Measurements from ENCODE around the gene CMA1. TPM values are rescaled to one million over a fixed set of nuclear protein-coding genes. Genes with fewer than 3 reads are reported as not detected.
"Not testable (repeated sequence)": the region's sequence is repeated elsewhere in the genome, so short reads cannot be mapped to it uniquely, and the experiment has no call there.

Gene CMA1
- not detected in 2 replicates for total RNA-seq (2014; rRNA removed; shearing (Covaris generic))
- polyA plus RNA-seq (2015; cell fraction: cytosol; rRNA removed) = not detected in 2 replicates
- polyA plus RNA-seq (2015; cell fraction: nucleus; rRNA removed) = not detected in 2 replicates

- in situ Hi-C loops (cut with HindIII; ENCODE audit: low pct_unique_long_range_greater_than_20kb, low sequenced_read_pairs) = no loop called here
- DNase-seq (ENCODE audit: low read depth, low spot score) = no peak
Observed at GRCh38 chr14:24508155-24508840, at the start of gene CMA1. Gene CMA1 (minus strand): TSS chr14:24508265. CDS start chr14:24508235, 30 bp downstream.

- DNase-seq (ENCODE audit: low read depth, low spot score) = no peak
- in situ Hi-C loops (cut with HindIII; ENCODE audit: low pct_unique_long_range_greater_than_20kb, low sequenced_read_pairs) = no loop called here
Observed at GRCh38 chr14:24556756-24557155, 48.7 kb upstream of the CMA1 start.

- in situ Hi-C loops (cut with HindIII; ENCODE audit: low pct_unique_long_range_greater_than_20kb, low sequenced_read_pairs) = not testable (repeated sequence)
Observed at GRCh38 chr14:24549064-24549463, 41.0 kb upstream of the CMA1 start.

GRCh38 chr14:24542346-24542936 lies 34.4 kb upstream of the CMA1 start:
- in situ Hi-C loops (cut with HindIII; ENCODE audit: low pct_unique_long_range_greater_than_20kb, low sequenced_read_pairs) = no loop called here
- DNase-seq (ENCODE audit: low read depth, low spot score) = peak; percentile 36

More at GRCh38 chr14:24549064-24549463, 41.0 kb upstream of the CMA1 start:
- DNase-seq (ENCODE audit: low read depth, low spot score) = not testable (repeated sequence)

GRCh38 chr14:24535737-24536136 lies 27.7 kb upstream of the CMA1 start:
- in situ Hi-C loops (cut with HindIII; ENCODE audit: low pct_unique_long_range_greater_than_20kb, low sequenced_read_pairs) = no loop called here
- DNase-seq (ENCODE audit: low read depth, low spot score) = peak; percentile 42

GRCh38 chr14:24534286-24534685 lies 26.2 kb upstream of the CMA1 start:
- in situ Hi-C loops (cut with HindIII; ENCODE audit: low pct_unique_long_range_greater_than_20kb, low sequenced_read_pairs) = no loop called here

GRCh38 chr14:24525877-24526620 lies 18.0 kb upstream of the CMA1 start:
- DNase-seq (ENCODE audit: low read depth, low spot score); in situ Hi-C loops (cut with HindIII; ENCODE audit: low pct_unique_long_range_greater_than_20kb, low sequenced_read_pairs): not testable (repeated sequence)

More at GRCh38 chr14:24534286-24534685, 26.2 kb upstream of the CMA1 start:
- DNase-seq (ENCODE audit: low read depth, low spot score) = no peak

GRCh38 chr14:24518851-24519250 lies 10.8 kb upstream of the CMA1 start:
- in situ Hi-C loops (cut with HindIII; ENCODE audit: low pct_unique_long_range_greater_than_20kb, low sequenced_read_pairs) = no loop called here
- DNase-seq (ENCODE audit: low read depth, low spot score) = no peak

- in situ Hi-C loops (cut with HindIII; ENCODE audit: low pct_unique_long_range_greater_than_20kb, low sequenced_read_pairs) = no loop called here
- DNase-seq (ENCODE audit: low read depth, low spot score) = no peak
Observed at GRCh38 chr14:24514209-24514608, 6.1 kb upstream of the CMA1 start.

GRCh38 chr14:24513009-24513408 lies 4.9 kb upstream of the CMA1 start:
- in situ Hi-C loops (cut with HindIII; ENCODE audit: low pct_unique_long_range_greater_than_20kb, low sequenced_read_pairs) = no loop called here

GRCh38 chr14:24506443-24506842 lies 1.6 kb downstream of the CMA1 start:
- in situ Hi-C loops (cut with HindIII; ENCODE audit: low pct_unique_long_range_greater_than_20kb, low sequenced_read_pairs) = no loop called here
- no peak for DNase-seq (ENCODE audit: low read depth, low spot score)

More at GRCh38 chr14:24513009-24513408, 4.9 kb upstream of the CMA1 start:
- no peak for DNase-seq (ENCODE audit: low read depth, low spot score)

GRCh38 chr14:24504425-24504950 lies 3.6 kb downstream of the CMA1 start:
- in situ Hi-C loops (cut with HindIII; ENCODE audit: low pct_unique_long_range_greater_than_20kb, low sequenced_read_pairs) = no loop called here
- no peak for DNase-seq (ENCODE audit: low read depth, low spot score)

- DNase-seq (ENCODE audit: low read depth, low spot score); in situ Hi-C loops (cut with HindIII; ENCODE audit: low pct_unique_long_range_greater_than_20kb, low sequenced_read_pairs): not testable (repeated sequence)
Observed at GRCh38 chr14:24491586-24492408, 16.3 kb downstream of the CMA1 start.

- DNase-seq (ENCODE audit: low read depth, low spot score) = peak; percentile 47
- in situ Hi-C loops (cut with HindIII; ENCODE audit: low pct_unique_long_range_greater_than_20kb, low sequenced_read_pairs) = no loop called here
Observed at GRCh38 chr14:24483604-24484252, 24.3 kb downstream of the CMA1 start.

- in situ Hi-C loops (cut with HindIII; ENCODE audit: low pct_unique_long_range_greater_than_20kb, low sequenced_read_pairs); DNase-seq (ENCODE audit: low read depth, low spot score): not testable (repeated sequence)
Observed at GRCh38 chr14:24482699-24483303, 25.3 kb downstream of the CMA1 start.

GRCh38 chr14:24481622-24482324 lies 26.3 kb downstream of the CMA1 start:
- peak; percentile 80 for DNase-seq (ENCODE audit: low read depth, low spot score)
- in situ Hi-C loops (cut with HindIII; ENCODE audit: low pct_unique_long_range_greater_than_20kb, low sequenced_read_pairs) = no loop called here
